Transverse colon (tissue), 4 donors: ENCODE data around the gene DCDC2C. TPM values are rescaled to one million over a fixed set of nuclear protein-coding genes. Genes with fewer than 3 reads are reported as not detected.

Source experiments
- DNase-seq: peaks from one replicate; pipeline ENCODE4 v3.0.0-alpha.2; 2019
- H3K27ac ChIP-seq, 4 donors: fragments of 200-600 bp; sonication (generic); 2 replicates each; pipeline ENCODE4 v1.5.1; 2016 to 2018; ENCODE audit warnings: inconsistent platforms in 4 of 4
- H3K27me3 ChIP-seq: fragments of 200-600 bp; sonication (generic); 2 replicates; pipeline ENCODE4 v1.5.1; 2017; ENCODE audit warnings: inconsistent platforms
- H3K36me3 ChIP-seq, 4 donors: fragments of 200-600 bp; sonication (generic); 2 replicates each; pipeline ENCODE4 v1.5.1; 2017 to 2019; ENCODE audit warnings: inconsistent platforms in 4 of 4
- H3K4me1 ChIP-seq, 4 donors: fragments of 200-600 bp; sonication (generic); 2 replicates each; pipeline ENCODE4 v1.5.1; 2017 to 2020; ENCODE audit warnings: inconsistent platforms in 4 of 4
- H3K4me3 ChIP-seq, 4 donors: fragments of 200-600 bp; sonication (generic); 1 replicate in 1 of 4; 2 replicates in 3 of 4; pipeline versions ENCODE4 v1.5.1 to v1.6.1; 2017 to 2019; ENCODE audit warnings: inconsistent platforms in 4 of 4
- H3K9me3 ChIP-seq, 2 donors: fragments of 200-600 bp; sonication (generic); 2 replicates each; pipeline ENCODE4 v1.5.1; 2017 to 2019; ENCODE audit warnings: inconsistent platforms in 2 of 2
- EP300 ChIP-seq: sonication (generic); formaldehyde crosslinking; IDR thresholded peaks from one replicate; pipeline ENCODE4 v1.6.1; 2017; ENCODE audit warnings: antibody characterized with exemption, low read depth
- POLR2A ChIP-seq: fragments of 450-650 bp; IDR thresholded peaks from one replicate; pipeline ENCODE4 v1.6.1; 2016; ENCODE audit warnings: antibody characterized with exemption, mild to moderate bottlenecking, moderate library complexity
- POLR2AphosphoS5 ChIP-seq, 3 donors: sonication (generic); formaldehyde crosslinking; IDR thresholded peaks; one replicate each; pipeline ENCODE4 v1.6.1; 2016; ENCODE audit warnings: antibody characterized with exemption in 3 of 3
- WGBS, 2 donors: methylation state at CpG; one replicate each; pipeline ENCODE4 v1.1.5; 2018; ENCODE audit warnings: low coverage in 1 of 2; 5-methylcytosine and 5-hydroxymethylcytosine counted together
- in situ Hi-C, 4 donors: fragments of 200-750 bp; cut with MboI; loops; one replicate each; pipeline versions ENCODE4 v1.15.0 to v1.15.1; 2017; ENCODE audit warnings: low sequenced_read_pairs in 3 of 4, low pct_ligation_motif_present in 1 of 4, low pct_unique_long_range_greater_than_20kb in 1 of 4
- intact Hi-C: fragments of 100-400 bp; cut with DNase I; formaldehyde crosslinking; loops from one replicate; pipeline ENCODE4 v1.15.1; 2023; ENCODE audit warnings: low total_unique reads
- total RNA-seq, 4 donors: library from RNA; depleted of rRNA; stranded (reverse); fragments of >200 nt; gene quantifications; one replicate each; pipeline ENCODE4 v1.1.0, GENCODE V29; 2016
- TF ChIP-seq, protein P1 (sequence below), 5 experiments: fragments of 200-600 bp in 3 of 5; fragments of 450-650 bp in 2 of 5; sonication (generic) in 3 of 5; IDR thresholded peaks; 1 replicate in 2 of 5; 2 replicates in 3 of 5; pipeline ENCODE4 v1.5.1; 2016 to 2017; ENCODE audit warnings: antibody characterized with exemption in 5 of 5, inconsistent platforms in 3 of 5, mild to moderate bottlenecking in 2 of 5, moderate library complexity in 1 of 5

The DCDC2C gene
- total RNA-seq, 4 donors from 2014 or later: not detected

DNA sequence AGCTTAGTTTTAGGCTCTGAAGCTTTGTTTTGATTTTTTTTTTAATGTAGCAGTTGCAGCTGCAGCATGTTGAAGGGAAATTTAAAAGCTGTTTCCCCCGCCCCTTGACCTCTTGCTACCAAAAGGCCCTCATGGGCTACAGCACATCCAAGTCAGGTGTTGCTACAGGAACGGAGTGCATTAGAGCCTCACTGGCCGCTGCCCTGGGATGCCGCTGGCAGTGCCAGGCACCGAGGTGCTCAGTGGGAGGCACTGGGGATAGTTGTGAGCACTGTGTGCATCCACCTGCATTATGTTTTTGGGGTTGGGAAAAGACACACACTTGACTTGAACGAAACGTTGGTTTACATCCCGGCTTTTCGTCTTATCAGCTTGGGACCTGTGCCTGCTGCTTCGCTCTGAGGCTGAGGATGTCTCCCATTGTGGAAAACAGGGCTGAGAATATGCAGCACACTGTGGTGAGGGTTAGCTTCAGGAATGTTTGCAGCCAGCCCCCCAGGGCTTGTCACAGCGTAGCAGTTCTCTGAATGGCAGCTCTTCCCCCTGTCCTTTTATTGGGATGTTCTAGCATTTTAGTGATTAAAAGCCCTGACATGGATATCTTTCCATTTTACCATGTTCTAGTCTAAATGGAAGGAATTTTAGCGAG, 24.1 kb downstream of the DCDC2C start:
- DNase-seq: no peak
- Histone ChIP-seq H3K9me3 (no peaks in the 10 kb centered on the region), H3K4me3 (no peak overlapping the region), H3K4me1 (peaks cover 0 to 4% (median 2%) of the 10 kb centered on the region in 4 donors), H3K36me3 (no peaks in the 10 kb centered on the region), H3K27me3 (no peaks in the 10 kb centered on the region), H3K27ac (no peak overlapping the region)
- intact Hi-C loops (loop anchor here (10.0 kb wide), 1 partner anchor 57 kb away; no protein-coding TSS in a partner anchor), in situ Hi-C loops (no loop called here)
- 61% methylated on average over 12 of the region's 12 CpGs; no CpG with 5 or more reads in 1 of the 2 donors for WGBS, 2 donors
- TF ChIP-seq POLR2A (no peak), POLR2AphosphoS5 (IDR thresholded peaks at IDR 0.05) (no peak), EP300 (no peak)
- TF ChIP-seq, protein P1, sequence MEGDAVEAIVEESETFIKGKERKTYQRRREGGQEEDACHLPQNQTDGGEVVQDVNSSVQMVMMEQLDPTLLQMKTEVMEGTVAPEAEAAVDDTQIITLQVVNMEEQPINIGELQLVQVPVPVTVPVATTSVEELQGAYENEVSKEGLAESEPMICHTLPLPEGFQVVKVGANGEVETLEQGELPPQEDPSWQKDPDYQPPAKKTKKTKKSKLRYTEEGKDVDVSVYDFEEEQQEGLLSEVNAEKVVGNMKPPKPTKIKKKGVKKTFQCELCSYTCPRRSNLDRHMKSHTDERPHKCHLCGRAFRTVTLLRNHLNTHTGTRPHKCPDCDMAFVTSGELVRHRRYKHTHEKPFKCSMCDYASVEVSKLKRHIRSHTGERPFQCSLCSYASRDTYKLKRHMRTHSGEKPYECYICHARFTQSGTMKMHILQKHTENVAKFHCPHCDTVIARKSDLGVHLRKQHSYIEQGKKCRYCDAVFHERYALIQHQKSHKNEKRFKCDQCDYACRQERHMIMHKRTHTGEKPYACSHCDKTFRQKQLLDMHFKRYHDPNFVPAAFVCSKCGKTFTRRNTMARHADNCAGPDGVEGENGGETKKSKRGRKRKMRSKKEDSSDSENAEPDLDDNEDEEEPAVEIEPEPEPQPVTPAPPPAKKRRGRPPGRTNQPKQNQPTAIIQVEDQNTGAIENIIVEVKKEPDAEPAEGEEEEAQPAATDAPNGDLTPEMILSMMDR (IDR thresholded peaks at IDR 0.05): no peak

- in situ Hi-C loops: no loop called here
- no peak for TF ChIP-seq EP300
- TF ChIP-seq, protein P1 (IDR thresholded peaks at IDR 0.05): peak in 4 of 5 experiments; percentile 40 to 51 (median 48)
- Histone ChIP-seq H3K27me3 (no peaks in the 10 kb centered on the region), H3K27ac (no peak overlapping the region), H3K4me3 (no peak overlapping the region), H3K36me3 (no peaks in the 10 kb centered on the region), H3K9me3 (no peaks in the 10 kb centered on the region), H3K4me1 (peaks cover 0 to 4% (median 2%) of the 10 kb centered on the region in 4 donors)
- 20 to 35% methylated on average over 5 to 22 of the region's 22 CpGs for WGBS, 2 donors
- intact Hi-C loops: loop anchor here (10.0 kb wide), 1 partner anchor 56 kb away; no protein-coding TSS in a partner anchor
- DNase-seq: no peak
Observed at GRCh38 chr2:3728104-3729054, 25.0 kb downstream of the DCDC2C start.

GRCh38 chr2:3729055-3729448, 25.7 kb downstream of the DCDC2C start:
- TF ChIP-seq EP300: no peak
- no peak for TF ChIP-seq POLR2A
- TF ChIP-seq POLR2AphosphoS5 (IDR thresholded peaks at IDR 0.05): no peak
- TF ChIP-seq, protein P1 (IDR thresholded peaks at IDR 0.05): no peak
- no peak overlapping the region for H3K4me3 ChIP-seq
- no peaks in the 10 kb centered on the region for H3K9me3 ChIP-seq
- H3K27me3 ChIP-seq: no peaks in the 10 kb centered on the region
- peaks cover 0 to 4% (median 2%) of the 10 kb centered on the region in 4 donors for H3K4me1 ChIP-seq
- in situ Hi-C loops (no loop called here), intact Hi-C loops (loop anchor here (10.0 kb wide), 1 partner anchor 56 kb away; no protein-coding TSS in a partner anchor)
- no peak for DNase-seq
- 78 to 81% methylated on average over 6 to 8 of the region's 8 CpGs for WGBS, 2 donors
- H3K27ac ChIP-seq: no peak overlapping the region
- no peaks in the 10 kb centered on the region for H3K36me3 ChIP-seq

DNA sequence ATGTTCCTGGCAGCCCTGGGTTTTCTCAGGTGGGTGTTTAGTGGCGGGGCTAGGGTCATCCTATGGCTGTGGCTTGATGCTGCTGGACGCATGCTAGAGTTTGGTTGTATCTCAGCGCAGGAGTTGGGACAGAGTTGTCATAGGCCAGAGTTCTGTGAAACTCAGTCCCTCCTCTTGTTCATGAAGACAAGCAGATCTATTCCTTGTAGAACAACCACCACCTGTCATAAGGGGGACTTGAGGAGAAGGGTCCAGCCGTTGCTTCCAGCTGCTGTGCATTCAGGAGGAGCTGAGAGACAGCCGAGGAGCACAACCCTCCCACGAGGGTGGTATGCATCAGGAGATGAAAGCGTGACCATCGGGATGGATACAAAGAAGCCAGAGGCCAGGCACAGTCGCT, 26.4 kb downstream of the DCDC2C start:
- TF ChIP-seq POLR2AphosphoS5 (IDR thresholded peaks at IDR 0.05): no peak
- TF ChIP-seq, protein P1 (IDR thresholded peaks at IDR 0.05): no peak
- TF ChIP-seq EP300: no peak
- no peak for TF ChIP-seq POLR2A
- Histone ChIP-seq H3K9me3 (no peaks in the 10 kb centered on the region), H3K4me3 (no peak overlapping the region), H3K4me1 (peaks cover 0 to 4% (median 2%) of the 10 kb centered on the region in 4 donors), H3K36me3 (no peaks in the 10 kb centered on the region), H3K27ac (no peak overlapping the region), H3K27me3 (no peaks in the 10 kb centered on the region)
- WGBS, 2 donors: 69 to 81% methylated on average over 6 to 9 of the region's 9 CpGs
- DNase-seq: no peak
- intact Hi-C loops: loop anchor here (10.0 kb wide), 1 partner anchor 55 kb away; no protein-coding TSS in a partner anchor
- in situ Hi-C loops: no loop called here
